ENCODE results near the gene YEATS2.

- TF ChIP-seq CTCF (IDR thresholded peaks at IDR 0.05 in 4 of 5, conservative IDR thresholded peaks at IDR 0.05 in 1 of 5): no peak
- no peak for TF ChIP-seq POLR2A (IDR thresholded peaks at IDR 0.05)
Observed at GRCh38 chr3:183819831-183820230, 122.2 kb downstream of the YEATS2 start.
